Upper lobe of left lung (tissue), 4 donors: ENCODE measurements around the gene UBA1.

ENCODE experiments used
- EP300 ChIP-seq, 4 donors: sonication (generic); formaldehyde crosslinking; IDR thresholded peaks; one replicate each; pipeline ENCODE4 v1.5.1; 2017; ENCODE audit warnings: antibody characterized with exemption in 4 of 4, control low read depth in 2 of 4
- TF ChIP-seq, protein P1 (sequence below), 6 experiments: fragments of 450-650 bp in 4 of 6; fragments of 200-600 bp in 2 of 6; sonication (generic) in 2 of 6; IDR thresholded peaks; one replicate each; pipeline ENCODE4 v1.5.1; 2016 to 2019; ENCODE audit warnings: antibody characterized with exemption in 6 of 6

DNA sequence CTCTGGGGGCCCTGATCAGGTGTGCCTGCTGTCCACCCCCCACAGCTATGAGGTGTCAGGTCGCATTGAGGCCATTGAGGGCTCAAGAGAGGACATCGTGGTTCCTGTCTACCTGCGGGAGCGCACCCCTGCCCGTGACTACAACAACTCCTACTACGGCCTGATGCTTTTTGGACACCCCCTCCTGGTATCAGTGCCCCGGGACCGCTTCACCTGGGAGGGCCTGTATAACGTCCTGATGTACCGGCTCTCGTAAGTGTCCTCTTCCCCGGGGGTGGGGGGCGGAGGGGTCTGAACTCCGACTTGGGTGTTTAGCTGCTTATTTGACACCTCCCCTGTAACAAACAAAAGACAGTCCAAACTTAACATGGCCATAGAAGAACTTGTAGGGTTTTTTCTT lies 49.7 kb downstream of the UBA1 start:
- TF ChIP-seq, protein P1, sequence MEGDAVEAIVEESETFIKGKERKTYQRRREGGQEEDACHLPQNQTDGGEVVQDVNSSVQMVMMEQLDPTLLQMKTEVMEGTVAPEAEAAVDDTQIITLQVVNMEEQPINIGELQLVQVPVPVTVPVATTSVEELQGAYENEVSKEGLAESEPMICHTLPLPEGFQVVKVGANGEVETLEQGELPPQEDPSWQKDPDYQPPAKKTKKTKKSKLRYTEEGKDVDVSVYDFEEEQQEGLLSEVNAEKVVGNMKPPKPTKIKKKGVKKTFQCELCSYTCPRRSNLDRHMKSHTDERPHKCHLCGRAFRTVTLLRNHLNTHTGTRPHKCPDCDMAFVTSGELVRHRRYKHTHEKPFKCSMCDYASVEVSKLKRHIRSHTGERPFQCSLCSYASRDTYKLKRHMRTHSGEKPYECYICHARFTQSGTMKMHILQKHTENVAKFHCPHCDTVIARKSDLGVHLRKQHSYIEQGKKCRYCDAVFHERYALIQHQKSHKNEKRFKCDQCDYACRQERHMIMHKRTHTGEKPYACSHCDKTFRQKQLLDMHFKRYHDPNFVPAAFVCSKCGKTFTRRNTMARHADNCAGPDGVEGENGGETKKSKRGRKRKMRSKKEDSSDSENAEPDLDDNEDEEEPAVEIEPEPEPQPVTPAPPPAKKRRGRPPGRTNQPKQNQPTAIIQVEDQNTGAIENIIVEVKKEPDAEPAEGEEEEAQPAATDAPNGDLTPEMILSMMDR (IDR thresholded peaks at IDR 0.05) = no peak
- TF ChIP-seq EP300 (IDR thresholded peaks at IDR 0.05) = no peak
